Measurements from ENCODE around the gene RPH3AL.

- TF ChIP-seq, protein P1, sequence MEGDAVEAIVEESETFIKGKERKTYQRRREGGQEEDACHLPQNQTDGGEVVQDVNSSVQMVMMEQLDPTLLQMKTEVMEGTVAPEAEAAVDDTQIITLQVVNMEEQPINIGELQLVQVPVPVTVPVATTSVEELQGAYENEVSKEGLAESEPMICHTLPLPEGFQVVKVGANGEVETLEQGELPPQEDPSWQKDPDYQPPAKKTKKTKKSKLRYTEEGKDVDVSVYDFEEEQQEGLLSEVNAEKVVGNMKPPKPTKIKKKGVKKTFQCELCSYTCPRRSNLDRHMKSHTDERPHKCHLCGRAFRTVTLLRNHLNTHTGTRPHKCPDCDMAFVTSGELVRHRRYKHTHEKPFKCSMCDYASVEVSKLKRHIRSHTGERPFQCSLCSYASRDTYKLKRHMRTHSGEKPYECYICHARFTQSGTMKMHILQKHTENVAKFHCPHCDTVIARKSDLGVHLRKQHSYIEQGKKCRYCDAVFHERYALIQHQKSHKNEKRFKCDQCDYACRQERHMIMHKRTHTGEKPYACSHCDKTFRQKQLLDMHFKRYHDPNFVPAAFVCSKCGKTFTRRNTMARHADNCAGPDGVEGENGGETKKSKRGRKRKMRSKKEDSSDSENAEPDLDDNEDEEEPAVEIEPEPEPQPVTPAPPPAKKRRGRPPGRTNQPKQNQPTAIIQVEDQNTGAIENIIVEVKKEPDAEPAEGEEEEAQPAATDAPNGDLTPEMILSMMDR (IDR thresholded peaks at IDR 0.05; ENCODE audit: low read depth, low read length), result no peak
- TF ChIP-seq POLR2A (IDR thresholded peaks at IDR 0.05; ENCODE audit: extremely low read depth, insufficient read length), result no peak
Observed at GRCh38 chr17:303168-303567, 49.4 kb downstream of the RPH3AL start.

Measured in NB4 (cell line).